Natural killer cell (primary cell): Measurements from ENCODE around the gene ZNF331. TPM values are rescaled to one million over a fixed set of nuclear protein-coding genes. Genes with fewer than 3 reads are reported as not detected.
A peak's percentile ranks its signal among the peaks of the same experiment; 100 is the strongest.

Source experiments
- ATAC-seq, 3 donors: fragments of 150-1000 bp in 2 of 3; fragments of 200-7000 bp in 1 of 3; cut with Tn5 transposase; 1 replicate in 1 of 3; 2 replicates in 2 of 3; pipeline ENCODE4 v1.10.0; 2021; ENCODE audit warnings: mild to moderate bottlenecking in 2 of 3, moderate library complexity in 2 of 3
- DNase-seq, 2 donors: peaks; one replicate each; pipeline versions ENCODE4 v3.0.0 to v3.0.0-alpha.2; 2013 to 2021; ENCODE audit warnings: mixed read lengths in 1 of 2
- H3K27ac ChIP-seq: one replicate; pipeline ENCODE4 v1.5.1; 2013; ENCODE audit warnings: mild to moderate bottlenecking, low read length
- H3K27me3 ChIP-seq: one replicate; pipeline ENCODE4 v1.6.1; 2013; ENCODE audit warnings: low read length; ENCODE audit not compliant: control insufficient read depth, insufficient read depth
- H3K36me3 ChIP-seq: one replicate; pipeline ENCODE4 v1.6.1; 2013; ENCODE audit warnings: low read length; ENCODE audit not compliant: control insufficient read depth, insufficient read depth
- H3K4me1 ChIP-seq: one replicate; pipeline ENCODE4 v1.6.1; 2013; ENCODE audit warnings: low read length; ENCODE audit not compliant: control insufficient read depth, insufficient read depth
- H3K4me3 ChIP-seq: one replicate; pipeline ENCODE4 v1.5.1; 2013; ENCODE audit warnings: low read length
- H3K9me3 ChIP-seq: one replicate; pipeline ENCODE4 v1.6.1; 2013; ENCODE audit warnings: low read length; ENCODE audit not compliant: control insufficient read depth, insufficient read depth
- H3K27ac Mint-ChIP-seq, 2 donors: one replicate each; pipeline ENCODE4 v1.8.0; 2022; ENCODE audit warnings: mild to moderate bottlenecking in 2 of 2, mixed read lengths in 2 of 2, moderate library complexity in 1 of 2
- H3K27me3 Mint-ChIP-seq, 2 donors: one replicate each; pipeline ENCODE4 v1.8.0; 2022; ENCODE audit warnings: low read depth in 2 of 2, mixed read lengths in 2 of 2
- H3K36me3 Mint-ChIP-seq: one replicate; pipeline ENCODE4 v1.8.0; 2022; ENCODE audit warnings: mixed read lengths
- H3K4me1 Mint-ChIP-seq, 2 donors: one replicate each; pipeline ENCODE4 v1.8.0; 2022; ENCODE audit warnings: mixed read lengths in 2 of 2
- H3K4me3 Mint-ChIP-seq: one replicate; pipeline ENCODE4 v1.8.0; 2022; ENCODE audit warnings: mild to moderate bottlenecking, moderate library complexity, mixed read lengths
- H3K9me3 Mint-ChIP-seq, 2 donors: one replicate each; pipeline ENCODE4 v1.8.0; 2022; ENCODE audit warnings: mixed read lengths in 2 of 2
- WGBS: methylation state at CpG from one replicate; pipeline ENCODE4 v1.1.7; 2013; ENCODE audit warnings: missing lambda C conversion rate; ENCODE audit not compliant: insufficient coverage; 5-methylcytosine and 5-hydroxymethylcytosine counted together
- intact Hi-C: fragments of 100-400 bp; cut with micrococcal nuclease; formaldehyde crosslinking; loops from one replicate; pipeline ENCODE4 v1.14.2; 2022
- total RNA-seq, 4 donors: library from RNA; stranded (reverse); fragments of 120-200 nt in 1 of 4; gene quantifications; one replicate each; pipeline versions ENCODE4 v1.2.3 to v1.2.4, GENCODE V29; 2013 to 2022
- TF ChIP-seq, protein P1 (sequence below): fragments of 200-600 bp; IDR thresholded peaks from one replicate; pipeline ENCODE4 v1.8.0; 2022; ENCODE audit warnings: antibody characterized with exemption

The ZNF331 gene
- total RNA-seq, 3 donors from 2014 or later (not counting 1 experiment from before 2014, with no cell fraction given) = 153 to 245 (median 204) TPM

DNA sequence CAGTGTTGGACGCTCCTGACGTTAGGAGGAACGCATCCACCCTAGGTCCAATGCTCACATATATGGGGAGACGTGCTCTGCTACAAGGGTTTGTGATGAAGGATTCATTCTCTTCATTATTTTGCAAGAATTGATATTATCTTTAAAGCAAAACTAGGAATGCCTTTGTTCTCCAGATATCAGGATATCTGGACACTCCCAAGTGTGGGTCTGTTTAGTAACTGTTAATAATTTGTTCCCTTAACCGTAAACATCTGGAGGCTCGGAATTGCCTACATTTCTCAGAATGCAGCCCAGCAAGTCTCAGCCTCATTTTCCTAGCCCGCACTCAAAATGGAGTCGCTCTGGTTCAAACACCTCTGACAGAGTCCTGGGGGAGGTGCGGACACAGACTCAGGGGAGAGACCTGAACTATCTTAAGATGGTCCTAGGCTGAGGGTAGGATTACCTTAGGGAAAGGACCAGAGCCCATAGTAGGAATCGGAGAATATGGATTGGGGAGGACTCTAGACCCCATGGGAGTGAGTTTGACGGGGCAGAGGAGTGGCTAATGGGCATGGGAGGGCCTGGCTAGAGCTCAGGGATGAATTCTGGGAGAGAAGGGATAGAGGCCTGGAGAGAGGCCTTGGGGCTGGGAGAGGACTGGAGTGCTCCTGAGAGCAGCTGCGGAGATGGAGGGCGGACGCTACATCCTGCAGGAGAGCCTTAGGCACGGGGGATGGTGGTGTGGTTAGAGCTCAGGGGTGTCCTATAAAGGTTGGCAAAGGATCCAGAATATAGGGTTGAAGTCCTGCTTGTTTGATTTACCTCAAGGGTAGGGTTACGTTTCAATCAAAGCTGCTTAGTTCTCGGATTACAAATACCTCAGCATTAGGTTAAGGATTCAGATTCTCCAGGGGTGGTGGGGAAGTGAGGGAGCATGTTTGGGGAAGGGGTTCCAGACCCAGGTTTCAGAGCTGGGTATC is 43.2 kb downstream of the ZNF331 start:
- TF ChIP-seq, protein P1, sequence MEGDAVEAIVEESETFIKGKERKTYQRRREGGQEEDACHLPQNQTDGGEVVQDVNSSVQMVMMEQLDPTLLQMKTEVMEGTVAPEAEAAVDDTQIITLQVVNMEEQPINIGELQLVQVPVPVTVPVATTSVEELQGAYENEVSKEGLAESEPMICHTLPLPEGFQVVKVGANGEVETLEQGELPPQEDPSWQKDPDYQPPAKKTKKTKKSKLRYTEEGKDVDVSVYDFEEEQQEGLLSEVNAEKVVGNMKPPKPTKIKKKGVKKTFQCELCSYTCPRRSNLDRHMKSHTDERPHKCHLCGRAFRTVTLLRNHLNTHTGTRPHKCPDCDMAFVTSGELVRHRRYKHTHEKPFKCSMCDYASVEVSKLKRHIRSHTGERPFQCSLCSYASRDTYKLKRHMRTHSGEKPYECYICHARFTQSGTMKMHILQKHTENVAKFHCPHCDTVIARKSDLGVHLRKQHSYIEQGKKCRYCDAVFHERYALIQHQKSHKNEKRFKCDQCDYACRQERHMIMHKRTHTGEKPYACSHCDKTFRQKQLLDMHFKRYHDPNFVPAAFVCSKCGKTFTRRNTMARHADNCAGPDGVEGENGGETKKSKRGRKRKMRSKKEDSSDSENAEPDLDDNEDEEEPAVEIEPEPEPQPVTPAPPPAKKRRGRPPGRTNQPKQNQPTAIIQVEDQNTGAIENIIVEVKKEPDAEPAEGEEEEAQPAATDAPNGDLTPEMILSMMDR = no peak
- Histone ChIP-seq H3K4me1 (no peaks in the 10 kb centered on the region), H3K36me3 (peaks cover 19% of the 10 kb centered on the region), H3K9me3 (peaks cover 46% of the 10 kb centered on the region), H3K4me3 (no peak overlapping the region), H3K27me3 (no peaks in the 10 kb centered on the region), H3K27ac (no peak overlapping the region)
- Mint-ChIP-seq H3K27ac (peak overlapping the region in 1 of 2 donors; percentile 15), H3K27me3 (no peaks in the 10 kb centered on the region), H3K36me3 (peaks cover 23% of the 10 kb centered on the region), H3K4me3 (no peak overlapping the region), H3K4me1 (no peaks in the 10 kb centered on the region), H3K9me3 (peaks cover 4 to 24% of the 10 kb centered on the region in 2 donors)
- intact Hi-C loops = no loop called here
- DNase-seq (peak in 1 of 2 donors; percentile 25), ATAC-seq (peak; percentile 9 to 38 (median 32))
- WGBS = 91% methylated on average over 14 of the region's 17 CpGs

DNA sequence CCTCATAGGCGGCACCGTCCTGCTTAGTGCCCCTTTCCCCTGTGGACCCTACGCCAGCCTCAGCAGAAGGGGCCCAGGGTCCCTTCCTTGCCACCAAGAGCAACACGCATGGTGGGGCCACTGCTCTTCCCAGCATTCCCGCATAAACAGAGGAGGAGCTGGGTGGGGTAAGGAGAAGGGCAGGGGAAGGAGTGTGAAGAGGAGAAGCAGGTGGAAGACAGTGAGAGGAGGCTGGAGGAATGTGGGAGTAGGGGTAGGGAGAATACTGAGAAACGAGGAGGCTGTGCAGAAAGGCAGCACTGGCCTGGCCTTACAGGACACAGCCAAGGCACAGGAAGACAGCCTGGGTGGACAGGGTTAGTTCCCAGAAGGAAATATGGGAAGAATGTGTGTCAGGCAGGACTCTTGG is 43.9 kb downstream of the ZNF331 start:
- DNase-seq = no peak
- H3K4me1 Mint-ChIP-seq = no peaks in the 10 kb centered on the region
- H3K27ac ChIP-seq = no peak overlapping the region
- peaks cover 16% of the 10 kb centered on the region for H3K36me3 Mint-ChIP-seq
- H3K27me3 ChIP-seq = no peaks in the 10 kb centered on the region
- peak overlapping the region in 1 of 2 donors; percentile 15 for H3K27ac Mint-ChIP-seq
- no peaks in the 10 kb centered on the region for H3K27me3 Mint-ChIP-seq
- H3K9me3 Mint-ChIP-seq = peaks cover 4 to 23% of the 10 kb centered on the region in 2 donors
- peaks cover 42% of the 10 kb centered on the region for H3K9me3 ChIP-seq
- peaks cover 12% of the 10 kb centered on the region for H3K36me3 ChIP-seq
- ATAC-seq = peak in 1 of 3 donors; percentile 16
- intact Hi-C loops = no loop called here
- 87% methylated on average over 6 of the region's 6 CpGs for WGBS
- TF ChIP-seq, protein P1 = no peak
- H3K4me3 ChIP-seq = no peak overlapping the region
- H3K4me1 ChIP-seq = no peaks in the 10 kb centered on the region
- H3K4me3 Mint-ChIP-seq = no peak overlapping the region

DNA sequence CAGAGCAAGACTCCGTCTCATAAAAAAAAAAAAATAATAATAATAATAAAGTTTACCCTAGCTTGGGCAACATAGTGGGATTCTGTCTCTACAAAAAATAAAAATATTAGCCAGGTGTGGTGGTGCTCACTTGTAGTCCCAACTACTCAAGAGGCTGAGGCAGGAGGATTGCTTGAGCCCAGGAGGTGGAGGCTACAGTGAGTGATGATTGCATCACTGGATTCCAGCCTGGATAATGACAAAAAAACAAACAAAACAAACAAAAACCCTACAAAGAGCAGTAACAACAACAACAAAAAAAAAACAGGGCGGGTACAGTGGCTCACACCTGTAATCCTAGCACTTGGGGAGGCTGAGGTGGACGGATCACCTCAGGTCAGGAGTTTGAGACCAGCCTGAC is 45.2 kb downstream of the ZNF331 start:
- WGBS = 93% methylated on average over 2 of the region's 3 CpGs
- H3K4me1 ChIP-seq = no peaks in the 10 kb centered on the region
- no peak for DNase-seq
- H3K27me3 Mint-ChIP-seq = no peaks in the 10 kb centered on the region
- H3K27ac Mint-ChIP-seq = no peak overlapping the region
- H3K9me3 ChIP-seq = peaks cover 28% of the 10 kb centered on the region
- TF ChIP-seq, protein P1 = no peak
- no peak overlapping the region for H3K27ac ChIP-seq
- H3K36me3 ChIP-seq = no peaks in the 10 kb centered on the region
- no peaks in the 10 kb centered on the region for H3K4me1 Mint-ChIP-seq
- H3K4me3 ChIP-seq = no peak overlapping the region
- no peak for ATAC-seq
- peaks cover 8% of the 10 kb centered on the region for H3K36me3 Mint-ChIP-seq
- H3K27me3 ChIP-seq = no peaks in the 10 kb centered on the region
- H3K4me3 Mint-ChIP-seq = no peak overlapping the region
- intact Hi-C loops = no loop called here
- peaks cover 4 to 14% of the 10 kb centered on the region in 2 donors for H3K9me3 Mint-ChIP-seq
